HepG2 (cell line): Measurements from ENCODE around the gene PRR30. TPM values are rescaled to one million over a fixed set of nuclear protein-coding genes. Genes with fewer than 3 reads are reported as not detected.

Experiments
- ATAC-seq: fragments of 200-7000 bp; cut with Tn5 transposase; 3 replicates; pipeline ENCODE4 v1.9.1; 2020; ENCODE audit warnings: mild to moderate bottlenecking, moderate library complexity
- BruUV-seq: library from RNA; stranded (reverse); fragments of 400-500 nt; replicated peaks from 2 replicates; lab custom pipeline; 2021; lab: Mats Ljungman, UMichigan
- CTCF ChIA-PET: fragments of 300-600 bp; formaldehyde crosslinking; extraction: SDS; loops from one replicate; lab custom pipeline; 2021; ENCODE audit warnings: low total read pairs, inconsistent platforms, low intra/inter-chr PET ratio; lab: Yijun Ruan, JAX
- POLR2A ChIA-PET: fragments of 350-600 bp; sonication (Branson Sonifier 250); formaldehyde crosslinking; loops from one replicate; lab custom pipeline; 2020; ENCODE audit warnings: antibody characterized with exemption, inconsistent platforms; lab: Yijun Ruan, JAX
- DNase-seq: peaks from one replicate; pipeline ENCODE4 v3.0.0-alpha.2; 2015; ENCODE audit warnings: low spot score
- FAIRE-seq: peaks from 3 replicates; lab custom pipeline; 2011; peaks lifted over from hg19 to GRCh38; lab: Jason Lieb, UNC
- H2AFZ ChIP-seq: one replicate; pipeline ENCODE4 v1.6.1; 2011; ENCODE audit warnings: low read length, inconsistent platforms
- H3K27ac ChIP-seq: fragments of 300-600 bp; 3 replicates; pipeline ENCODE4 v1.8.0; 2011; ENCODE audit warnings: mixed run types, mild to moderate bottlenecking, mixed read lengths, low read length, inconsistent platforms; ENCODE audit not compliant: insufficient read depth; ENCODE audit errors: extremely low read length
- H3K27me3 ChIP-seq, 2 experiments: fragments of 200-600 bp in 1 of 2; 2 replicates in 1 of 2; 3 replicates in 1 of 2; pipeline versions ENCODE4 v1.6.0 to v1.8.0; 2011; ENCODE audit warnings: low read length in 2 of 2, mild to moderate bottlenecking in 2 of 2, moderate library complexity in 2 of 2, inconsistent platforms in 1 of 2; ENCODE audit not compliant: insufficient read depth in 2 of 2, control insufficient read depth in 1 of 2
- H3K36me3 ChIP-seq, 2 experiments: fragments of 200-600 bp in 1 of 2; replicated peaks in 1 of 2; 2 replicates in 1 of 2; 3 replicates in 1 of 2; pipeline versions ENCODE4 v1.5.1 to v1.8.0; 2011; ENCODE audit warnings: low read length in 2 of 2, inconsistent platforms in 1 of 2; ENCODE audit not compliant: insufficient read depth in 2 of 2, control insufficient read depth in 1 of 2
- H3K4me1 ChIP-seq: 2 replicates; pipeline ENCODE4 v1.5.1; 2012; ENCODE audit warnings: low read length, inconsistent platforms; ENCODE audit not compliant: insufficient read depth
- H3K4me2 ChIP-seq: 2 replicates; pipeline ENCODE4 v1.6.0; 2011; ENCODE audit warnings: low read depth, low read length, inconsistent platforms
- H3K4me3 ChIP-seq, 3 experiments: fragments of 200-600 bp in 1 of 3; sonication (generic), shearing (Covaris generic) in 1 of 3; replicated peaks in 1 of 3; 2 replicates each; pipeline ENCODE4 v1.5.1; 2011 to 2016; ENCODE audit warnings: low read length in 3 of 3, inconsistent platforms in 2 of 3, low read depth in 2 of 3, mild to moderate bottlenecking in 2 of 3, control low read depth in 1 of 3, mixed read lengths in 1 of 3; ENCODE audit not compliant: insufficient read depth in 1 of 3
- H3K79me2 ChIP-seq: one replicate; pipeline ENCODE4 v1.6.1; 2011; ENCODE audit warnings: low read length, inconsistent platforms; ENCODE audit not compliant: insufficient read depth
- H3K9ac ChIP-seq: 2 replicates; pipeline ENCODE4 v1.6.0; 2011; ENCODE audit warnings: mild to moderate bottlenecking, low read depth, low read length, inconsistent platforms; ENCODE audit not compliant: insufficient read depth
- H3K9me3 ChIP-seq: 2 replicates; pipeline ENCODE4 v1.5.1; 2012; ENCODE audit warnings: mild to moderate bottlenecking, low read length
- H4K20me1 ChIP-seq: 2 replicates; pipeline ENCODE4 v1.6.0; 2011; ENCODE audit warnings: inconsistent platforms, mild to moderate bottlenecking, low read length, moderate library complexity; ENCODE audit not compliant: insufficient read depth
- FOXK2 ChIP-seq: fragments of 450-650 bp; IDR thresholded peaks from 2 replicates; pipeline ENCODE4 v1.6.1; 2016
- KMT2A ChIP-seq: sonication (generic); formaldehyde crosslinking; IDR thresholded peaks from 2 replicates; pipeline ENCODE4 v1.4.0; 2020; ENCODE audit warnings: missing genetic modification reagents
- MEF2D ChIP-seq: sonication (generic); formaldehyde crosslinking; IDR thresholded peaks from 2 replicates; pipeline ENCODE4 v1.5.1; 2020; ENCODE audit warnings: mild to moderate bottlenecking, missing genetic modification reagents
- NFKBIZ ChIP-seq: IDR thresholded peaks from 2 replicates; pipeline ENCODE4 v1.6.1; 2018; ENCODE audit warnings: missing genetic modification reagents, missing compliant biosample characterization
- RCOR2 ChIP-seq: IDR thresholded peaks from 2 replicates; pipeline ENCODE4 v1.6.1; 2016; ENCODE audit warnings: missing biosample characterization, missing genetic modification reagents
- SAFB2 ChIP-seq: sonication (generic); formaldehyde crosslinking; IDR thresholded peaks from 2 replicates; pipeline ENCODE4 v1.5.1; 2020; ENCODE audit warnings: missing genetic modification reagents, low read depth, mild to moderate bottlenecking, borderline replicate concordance
- SMARCC2 ChIP-seq: fragments of 450-650 bp; IDR thresholded peaks from 2 replicates; pipeline ENCODE4 v1.6.1; 2017; ENCODE audit warnings: antibody characterized with exemption, mild to moderate bottlenecking
- YEATS2 ChIP-seq: sonication (generic); formaldehyde crosslinking; IDR thresholded peaks from 2 replicates; pipeline ENCODE4 v1.4.0; 2020; ENCODE audit warnings: missing genetic modification reagents, borderline replicate concordance
- ZBTB21 ChIP-seq: sonication (generic); formaldehyde crosslinking; IDR thresholded peaks from 2 replicates; pipeline ENCODE4 v1.4.0; 2020; ENCODE audit warnings: missing genetic modification reagents
- ZKSCAN1 ChIP-seq: fragments of 150-350 bp; IDR thresholded peaks from 2 replicates; pipeline ENCODE4 v1.6.1; 2014; ENCODE audit warnings: low read length
- ZNF180 ChIP-seq: sonication (generic); formaldehyde crosslinking; IDR thresholded peaks from 2 replicates; pipeline ENCODE4 v1.4.0; 2020; ENCODE audit warnings: low read depth, missing genetic modification reagents, borderline replicate concordance
- WGBS: methylation state at CpG from one replicate; pipeline ENCODE4 v1.1.6; 2017; ENCODE audit warnings: low lambda C conversion rate; 5-methylcytosine and 5-hydroxymethylcytosine counted together
- in situ Hi-C: cut with HindIII; loops from 2 replicates; pipeline ENCODE4 v1.10.0; 2017; ENCODE audit warnings: low pct_unique_long_range_greater_than_20kb; ENCODE audit not compliant: extremely low pct_ligation_motif_present
- intact Hi-C: fragments of 100-400 bp; cut with micrococcal nuclease; formaldehyde crosslinking; loops from one replicate; pipeline ENCODE4 v1.10.0; 2022; ENCODE audit not compliant: unreplicated experiment
- polyA plus RNA-seq, 8 experiments: library from polyadenylated mRNA; depleted of rRNA in 3 of 8; stranded (reverse) in 7 of 8; unstranded in 1 of 8; fragments of >200 nt; fragmentation: Illumina TruSeq in 4 of 8; extraction: Trizol in 4 of 8; gene quantifications; 2 replicates each; pipeline versions ENCODE4 v1.2.1 to v1.2.3, GENCODE V29; 2011 to 2016; ENCODE audit warnings: low read depth in 4 of 8, missing spikeins in 1 of 8, mixed read lengths in 1 of 8; ENCODE audit not compliant: insufficient read depth in 1 of 8
- total RNA-seq, 5 experiments: library from RNA; depleted of rRNA; stranded (reverse); fragments of >200 nt; fragmentation: Illumina TruSeq; extraction: Trizol; gene quantifications; 2 replicates each; pipeline ENCODE4 v1.2.3, GENCODE V29; 2016; ENCODE audit warnings: low read depth in 1 of 5
- TF ChIP-seq, protein P1 (sequence below): sonication (generic); formaldehyde crosslinking; IDR thresholded peaks from 2 replicates; pipeline ENCODE4 v1.4.0; 2020; ENCODE audit warnings: missing genetic modification reagents, borderline replicate concordance
- TF ChIP-seq, protein P2 (sequence below): sonication (generic); formaldehyde crosslinking; IDR thresholded peaks from 2 replicates; pipeline ENCODE4 v1.4.0; 2020; ENCODE audit warnings: mild to moderate bottlenecking, missing genetic modification reagents

Gene PRR30
- total and polyA plus RNA-seq, 2 of the 13 experiments (the other 11 are each of a cell fraction or from before 2014, with no cell fraction given): not detected

DNA sequence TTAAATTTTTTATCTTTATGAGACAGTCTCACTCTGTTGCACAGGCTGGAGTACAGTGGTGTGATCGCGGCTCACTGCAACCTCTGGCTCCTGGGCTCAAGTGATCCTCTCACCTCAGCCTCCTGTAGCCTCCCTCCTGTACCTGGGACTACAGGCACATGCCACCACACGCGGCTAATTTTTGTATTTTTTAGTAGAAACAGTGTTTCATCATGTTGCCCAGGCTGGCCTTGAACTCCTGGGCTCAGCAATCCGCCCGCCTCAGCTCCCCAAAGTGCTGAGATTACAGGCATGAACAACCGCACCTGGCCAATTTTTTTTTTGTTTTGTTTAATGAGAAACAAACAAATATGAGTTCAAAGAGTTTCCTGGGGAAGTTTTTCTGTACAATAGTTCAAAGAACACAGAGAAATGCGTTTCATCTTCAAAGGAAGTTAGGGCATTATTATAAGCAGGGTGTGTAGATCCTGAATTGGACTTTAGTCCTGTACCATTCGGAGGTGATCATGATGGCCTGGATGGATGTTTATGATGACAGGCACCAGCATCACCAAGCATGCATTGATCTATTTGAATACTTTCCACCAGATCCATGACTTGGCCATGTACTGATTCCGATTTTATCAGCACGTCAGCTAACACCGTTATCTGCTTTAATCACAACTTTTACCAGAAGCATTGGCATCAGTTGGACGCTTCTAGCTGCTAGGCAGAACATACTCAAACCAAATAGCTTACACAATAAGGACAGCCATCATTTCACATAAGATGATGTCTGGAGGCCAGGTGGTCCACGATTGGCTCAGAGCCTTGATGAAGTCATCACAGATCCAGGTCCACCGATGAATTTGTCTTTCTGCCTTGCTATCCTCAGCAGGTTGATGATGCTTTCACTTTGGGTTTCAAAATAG, 38.5 kb upstream of the PRR30 start:
- ATAC-seq (peak; percentile 86), FAIRE-seq (peak; percentile 76)
- TF ChIP-seq YEATS2 (CRISPR knock-in tag) (0 out of 2 replicates have a peak, but pooled peaks have one; percentile 25), SAFB2 (CRISPR knock-in tag) (peak; percentile 70; the same call in 1 of the 2 replicates), ZKSCAN1 (0 out of 2 replicates have a peak, but pooled peaks have one; percentile 56), ZBTB21 (CRISPR knock-in tag) (peak; percentile 84), KMT2A (CRISPR knock-in tag) (peak; percentile 21; the same call in 1 of the 2 replicates), NFKBIZ (CRISPR knock-in tag) (0 out of 2 replicates have a peak, but pooled peaks have one; percentile 50), MEF2D (CRISPR knock-in tag) (peak; percentile 92), ZNF180 (CRISPR knock-in tag) (no peak), FOXK2 (peak; percentile 76; the same call in 1 of the 2 replicates), RCOR2 (CRISPR knock-in tag) (peak; percentile 96), SMARCC2 (no peak)
- TF ChIP-seq, protein P1, sequence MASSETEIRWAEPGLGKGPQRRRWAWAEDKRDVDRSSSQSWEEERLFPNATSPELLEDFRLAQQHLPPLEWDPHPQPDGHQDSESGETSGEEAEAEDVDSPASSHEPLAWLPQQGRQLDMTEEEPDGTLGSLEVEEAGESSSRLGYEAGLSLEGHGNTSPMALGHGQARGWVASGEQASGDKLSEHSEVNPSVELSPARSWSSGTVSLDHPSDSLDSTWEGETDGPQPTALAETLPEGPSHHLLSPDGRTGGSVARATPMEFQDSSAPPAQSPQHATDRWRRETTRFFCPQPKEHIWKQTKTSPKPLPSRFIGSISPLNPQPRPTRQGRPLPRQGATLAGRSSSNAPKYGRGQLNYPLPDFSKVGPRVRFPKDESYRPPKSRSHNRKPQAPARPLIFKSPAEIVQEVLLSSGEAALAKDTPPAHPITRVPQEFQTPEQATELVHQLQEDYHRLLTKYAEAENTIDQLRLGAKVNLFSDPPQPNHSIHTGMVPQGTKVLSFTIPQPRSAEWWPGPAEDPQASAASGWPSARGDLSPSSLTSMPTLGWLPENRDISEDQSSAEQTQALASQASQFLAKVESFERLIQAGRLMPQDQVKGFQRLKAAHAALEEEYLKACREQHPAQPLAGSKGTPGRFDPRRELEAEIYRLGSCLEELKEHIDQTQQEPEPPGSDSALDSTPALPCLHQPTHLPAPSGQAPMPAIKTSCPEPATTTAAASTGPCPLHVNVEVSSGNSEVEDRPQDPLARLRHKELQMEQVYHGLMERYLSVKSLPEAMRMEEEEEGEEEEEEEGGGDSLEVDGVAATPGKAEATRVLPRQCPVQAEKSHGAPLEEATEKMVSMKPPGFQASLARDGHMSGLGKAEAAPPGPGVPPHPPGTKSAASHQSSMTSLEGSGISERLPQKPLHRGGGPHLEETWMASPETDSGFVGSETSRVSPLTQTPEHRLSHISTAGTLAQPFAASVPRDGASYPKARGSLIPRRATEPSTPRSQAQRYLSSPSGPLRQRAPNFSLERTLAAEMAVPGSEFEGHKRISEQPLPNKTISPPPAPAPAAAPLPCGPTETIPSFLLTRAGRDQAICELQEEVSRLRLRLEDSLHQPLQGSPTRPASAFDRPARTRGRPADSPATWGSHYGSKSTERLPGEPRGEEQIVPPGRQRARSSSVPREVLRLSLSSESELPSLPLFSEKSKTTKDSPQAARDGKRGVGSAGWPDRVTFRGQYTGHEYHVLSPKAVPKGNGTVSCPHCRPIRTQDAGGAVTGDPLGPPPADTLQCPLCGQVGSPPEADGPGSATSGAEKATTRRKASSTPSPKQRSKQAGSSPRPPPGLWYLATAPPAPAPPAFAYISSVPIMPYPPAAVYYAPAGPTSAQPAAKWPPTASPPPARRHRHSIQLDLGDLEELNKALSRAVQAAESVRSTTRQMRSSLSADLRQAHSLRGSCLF (CRISPR knock-in tag): peak; percentile 64; the same call in 1 of the 2 replicates
- TF ChIP-seq, protein P2, sequence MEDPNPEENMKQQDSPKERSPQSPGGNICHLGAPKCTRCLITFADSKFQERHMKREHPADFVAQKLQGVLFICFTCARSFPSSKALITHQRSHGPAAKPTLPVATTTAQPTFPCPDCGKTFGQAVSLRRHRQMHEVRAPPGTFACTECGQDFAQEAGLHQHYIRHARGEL (CRISPR knock-in tag): no peak

More for the DNA sequence above, 38.5 kb upstream of the PRR30 start:
- WGBS: 6% methylated on average over 15 of the region's 15 CpGs
- ChIA-PET CTCF (no interaction called here), POLR2A (interaction anchor here (0.7 to 3.8 kb wide), 14 partner anchors 8 to 105 kb away, joined by 3 to 19 read pairs (median 4); partner anchors contain the start of genes ABHD1, KHK and PREB)
- BruUV-seq: no TSS peak
- Histone ChIP-seq H3K27me3 (no peaks in the 10 kb centered on the region), H3K36me3 (no peaks in the 10 kb centered on the region; a peak in 1 of 5 replicates), H3K9ac (peak overlapping the region; percentile 71), H3K9me3 (no peaks in the 10 kb centered on the region), H4K20me1 (no peaks in the 10 kb centered on the region), H3K79me2 (no peaks in the 10 kb centered on the region), H3K27ac (peak overlapping the region; percentile 94), H2AFZ (no peak overlapping the region), H3K4me2 (peak overlapping the region; percentile 55), H3K4me3 (peak overlapping the region in 1 of 3 experiments; percentile 29; a peak in 1 of 6 replicates), H3K4me1 (peaks cover 100% of the 10 kb centered on the region)
- intact Hi-C loops: loop anchor here (1.0 kb wide), 1 partner anchor 79 kb away; no protein-coding TSS in a partner anchor
- peak; percentile 99 for DNase-seq
- in situ Hi-C loops: no loop called here
